A549 (cell line): ENCODE measurements around the gene SCYGR3. TPM values are rescaled to one million over a fixed set of nuclear protein-coding genes. Genes with fewer than 3 reads are reported as not detected.

Source experiments
- ATAC-seq, 2 experiments: fragments of 200-7000 bp in 1 of 2; fragments of >200 bp in 1 of 2; cut with Nextera tagmentation in 1 of 2; cut with Tn5 transposase in 1 of 2; 3 replicates each; pipeline versions ENCODE4 v1.8.0 to v1.9.1; 2018 to 2020; ENCODE audit warnings: mild to moderate bottlenecking in 1 of 2, moderate library complexity in 1 of 2
- CTCF ChIA-PET: fragments of 300-600 bp; sonication (Branson Sonifier 250); formaldehyde crosslinking; extraction: SDS; loops from one replicate; lab custom pipeline; 2021; ENCODE audit warnings: antibody characterized with exemption, inconsistent platforms; lab: Yijun Ruan, JAX
- POLR2A ChIA-PET: fragments of 350-600 bp; formaldehyde crosslinking; extraction: SDS; loops from one replicate; lab custom pipeline; 2021; ENCODE audit warnings: antibody characterized with exemption, inconsistent platforms; lab: Yijun Ruan, JAX
- DNase-seq, 2 experiments: peaks; one replicate each; pipeline versions ENCODE4 v3.0.0 to v3.0.0-alpha.2; 2011 to 2016; ENCODE audit warnings: low read depth in 1 of 2, low spot score in 1 of 2
- FAIRE-seq: peaks from 2 replicates; lab custom pipeline; 2011; peaks lifted over from hg19 to GRCh38; lab: Jason Lieb, UNC
- H3K27ac ChIP-seq, 2 experiments: fragments of >200 bp; sonication (Bioruptor Twin); formaldehyde crosslinking; 3 replicates each; pipeline ENCODE4 v1.5.1; 2016 to 2017
- H3K4me1 ChIP-seq: fragments of >200 bp; sonication (Bioruptor Twin); formaldehyde crosslinking; 3 replicates; pipeline ENCODE4 v1.6.1; 2016
- H3K4me2 ChIP-seq: fragments of >200 bp; sonication (Bioruptor Twin); formaldehyde crosslinking; 3 replicates; pipeline ENCODE4 v1.6.1; 2016
- H3K4me3 ChIP-seq: fragments of >200 bp; sonication (Bioruptor Twin); formaldehyde crosslinking; 3 replicates; pipeline ENCODE4 v1.5.1; 2016
- H3K9me3 ChIP-seq: fragments of >200 bp; sonication (Bioruptor Twin); formaldehyde crosslinking; 3 replicates; pipeline ENCODE4 v1.6.1; 2016
- BCL3 ChIP-seq: fragments of >200 bp; sonication (Bioruptor Twin); formaldehyde crosslinking; IDR thresholded peaks from 3 replicates; pipeline ENCODE4 v1.6.1; 2016
- BHLHE40 ChIP-seq: IDR thresholded peaks from 2 replicates; pipeline ENCODE4 v1.6.1; 2012; ENCODE audit warnings: low read depth, low read length, inconsistent platforms
- CEBPB ChIP-seq, 2 experiments: fragments of >200 bp in 1 of 2; sonication (Bioruptor Twin) in 1 of 2; formaldehyde crosslinking in 1 of 2; IDR thresholded peaks; 2 replicates each; pipeline ENCODE4 v1.6.1; 2012 to 2016
- CHD2 ChIP-seq: fragments of 150-350 bp; IDR thresholded peaks from 2 replicates; pipeline ENCODE4 v1.6.1; 2014; ENCODE audit warnings: low read length; ENCODE audit not compliant: partially characterized antibody
- CHD4 ChIP-seq: fragments of 200-600 bp; sonication (generic); IDR thresholded peaks from 2 replicates; pipeline ENCODE4 v1.6.1; 2016; ENCODE audit warnings: antibody characterized with exemption, mild to moderate bottlenecking, borderline replicate concordance
- EHMT2 ChIP-seq: fragments of 200-600 bp; sonication (generic); IDR thresholded peaks from 2 replicates; pipeline ENCODE4 v1.6.1; 2016; ENCODE audit warnings: antibody characterized with exemption, low read depth, mild to moderate bottlenecking, moderate library complexity
- FOSL2 ChIP-seq, 2 experiments: fragments of 450-650 bp in 1 of 2; fragments of >200 bp in 1 of 2; sonication (Bioruptor Twin) in 1 of 2; formaldehyde crosslinking; IDR thresholded peaks; 2 replicates each; pipeline versions ENCODE4 v1.5.0 to v1.6.1; 2016 to 2020; ENCODE audit warnings: mild to moderate bottlenecking in 1 of 2, moderate library complexity in 1 of 2
- FOXS1 ChIP-seq: fragments of 250-450 bp; sonication (Bioruptor Pico); IDR thresholded peaks from 2 replicates; pipeline ENCODE4 v1.5.0; 2020; ENCODE audit warnings: mild to moderate bottlenecking, moderate library complexity
- HOXA7 ChIP-seq: fragments of 250-450 bp; sonication (Bioruptor Pico); IDR thresholded peaks from 2 replicates; pipeline ENCODE4 v1.5.0; 2020; ENCODE audit warnings: mild to moderate bottlenecking, moderate library complexity
- HOXB13 ChIP-seq: fragments of 250-450 bp; sonication (Bioruptor Pico); IDR thresholded peaks from 2 replicates; pipeline ENCODE4 v1.5.0; 2020; ENCODE audit warnings: low read depth, mild to moderate bottlenecking, moderate library complexity
- MAZ ChIP-seq: fragments of 150-350 bp; IDR thresholded peaks from 2 replicates; pipeline ENCODE4 v1.6.1; 2014; ENCODE audit warnings: antibody characterized with exemption, low read depth, low read length, borderline replicate concordance
- NFE2L2 ChIP-seq: fragments of 150-350 bp; conservative IDR thresholded peaks from 2 replicates; pipeline ENCODE4 v1.6.1; 2014; ENCODE audit warnings: low read length
- PBX3 ChIP-seq: IDR thresholded peaks from 2 replicates; pipeline ENCODE4 v1.6.1; 2012
- RARB ChIP-seq: fragments of 250-450 bp; sonication (Bioruptor Pico); IDR thresholded peaks from 2 replicates; pipeline ENCODE4 v1.8.0; 2021; ENCODE audit warnings: mild to moderate bottlenecking, moderate library complexity
- RCOR1 ChIP-seq: fragments of 150-350 bp; IDR thresholded peaks from 2 replicates; pipeline ENCODE4 v1.6.1; 2014; ENCODE audit warnings: antibody characterized with exemption, low read length, low read depth
- TFCP2L1 ChIP-seq: fragments of 250-450 bp; sonication (Bioruptor Pico); IDR thresholded peaks from 2 replicates; pipeline ENCODE4 v1.5.0; 2021; ENCODE audit warnings: mild to moderate bottlenecking
- TP53 ChIP-seq: fragments of 250-450 bp; sonication (Bioruptor Pico); IDR thresholded peaks from 2 replicates; pipeline ENCODE4 v1.5.0; 2021; ENCODE audit warnings: mild to moderate bottlenecking, moderate library complexity
- ZC3H11A ChIP-seq: fragments of 450-650 bp; IDR thresholded peaks from 2 replicates; pipeline ENCODE4 v1.6.1; 2014; ENCODE audit warnings: antibody characterized with exemption, mild to moderate bottlenecking
- ZFP36 ChIP-seq: fragments of 450-650 bp; IDR thresholded peaks from 2 replicates; pipeline ENCODE4 v1.6.1; 2014; ENCODE audit warnings: borderline replicate concordance; ENCODE audit not compliant: partially characterized antibody
- WGBS: methylation state at CpG from one replicate; pipeline ENCODE4 v1.1.6; 2017; ENCODE audit errors: missing lambda C conversion rate; 5-methylcytosine and 5-hydroxymethylcytosine counted together
- polyA plus RNA-seq, 4 experiments: library from polyadenylated mRNA; depleted of rRNA in 3 of 4; stranded (reverse); fragments of >200 nt; fragmentation: RNase III in 1 of 4; extraction: RNeasy Plus Mini Kit Qiagen cat#74134 plus additional on column Dnase treatment in 1 of 4; gene quantifications; 2 replicates in 3 of 4; 3 replicates in 1 of 4; pipeline ENCODE4 v1.2.3, GENCODE V29; 2011 to 2017

SCYGR3 gene
- polyA plus RNA-seq, 2 of the 4 experiments (the other 2 are of a cell fraction) = not detected

GRCh38 chr2:227576812-227577211 is 37.8 kb downstream of the SCYGR3 start:
- Histone ChIP-seq H3K27ac (no peak overlapping the region), H3K4me1 (peaks cover 14% of the 10 kb centered on the region), H3K9me3 (no peaks in the 10 kb centered on the region; the same call in 2 of the 3 replicates), H3K4me2 (no peak overlapping the region), H3K4me3 (no peak overlapping the region)
- ChIA-PET POLR2A (no interaction called here), CTCF (interaction anchor here (0.9 kb wide), 1 partner anchor 170 kb away, joined by 3 read pairs; no protein-coding TSS in a partner anchor)
- TF ChIP-seq FOXS1 (CRISPR knock-in tag) (no peak), FOSL2 (IDR thresholded peaks at IDR 0.05) (no peak), FOSL2 (CRISPR knock-in tag; IDR thresholded peaks at IDR 0.05) (0 out of 2 replicates have a peak, but pooled peaks have one; percentile 30), CHD2 (no peak), RCOR1 (no peak), EHMT2 (no peak), BCL3 (no peak), NFE2L2 (no peak), HOXB13 (CRISPR knock-in tag) (no peak), ZFP36 (no peak)
- WGBS = 84% methylated on average over 2 of the region's 2 CpGs
- ATAC-seq (no peak), FAIRE-seq (no peak), DNase-seq (no peak)

- FAIRE-seq (no peak), DNase-seq (no peak), ATAC-seq (no peak)
- H3K9me3 ChIP-seq = no peaks in the 10 kb centered on the region
- ChIA-PET CTCF (no interaction called here), POLR2A (no interaction called here)
- H3K27ac ChIP-seq = no peak overlapping the region
- no peak overlapping the region for H3K4me2 ChIP-seq
- peaks cover 18% of the 10 kb centered on the region for H3K4me1 ChIP-seq
- no peak for TF ChIP-seq CHD4
- no peak overlapping the region for H3K4me3 ChIP-seq
These were observed 38.5 kb downstream of the SCYGR3 start for GRCh38 chr2:227576110-227576509.

- Histone ChIP-seq H3K27ac (peak overlapping the region in 1 of 2 experiments; percentile 10; a peak in 1 of 6 replicates), H3K9me3 (no peaks in the 10 kb centered on the region), H3K4me2 (no peak overlapping the region), H3K4me3 (no peak overlapping the region), H3K4me1 (peaks cover 18% of the 10 kb centered on the region; the same call in 1 of the 3 replicates)
- peak; percentile 10; the same call in 1 of the 2 replicates for TF ChIP-seq TFCP2L1 (CRISPR knock-in tag)
- no peak for TF ChIP-seq CHD2
- TF ChIP-seq MAZ = no peak
- peak; percentile 58; the same call in 1 of the 2 replicates for TF ChIP-seq RARB (CRISPR knock-in tag)
- no peak for TF ChIP-seq ZFP36
- no peak for TF ChIP-seq PBX3
- no peak for TF ChIP-seq ZC3H11A
- no peak for TF ChIP-seq CEBPB (IDR thresholded peaks at IDR 0.05)
- TF ChIP-seq HOXA7 (CRISPR knock-in tag) = peak; percentile 91
- TF ChIP-seq TP53 (CRISPR knock-in tag) = no peak
- TF ChIP-seq BHLHE40 = no peak
- WGBS = 78% methylated on average over 1 of the region's 1 CpG
- FAIRE-seq = no peak
- CTCF ChIA-PET = interaction anchor here (0.6 to 1.4 kb wide), 2 partner anchors 195 to 196 kb away, joined by 3 to 4 read pairs; no protein-coding TSS in a partner anchor
- POLR2A ChIA-PET = no interaction called here
- DNase-seq = no peak
- peak in 1 of 2 experiments; percentile 2; a peak in 3 of 6 replicates for ATAC-seq
These were observed 44.0 kb downstream of the SCYGR3 start for GRCh38 chr2:227570615-227571014.
